CD4-positive, alpha-beta T cell (primary cell): ENCODE results near the gene FAM193B. TPM values are rescaled to one million over a fixed set of nuclear protein-coding genes. Genes with fewer than 3 reads are reported as not detected.

Experiments
- ATAC-seq: fragments of 200-7000 bp; cut with Tn5 transposase; one replicate; pipeline ENCODE4 v1.10.0; 2022; ENCODE audit warnings: mild to moderate bottlenecking; ENCODE audit not compliant: poor library complexity
- CTCF ChIA-PET: fragments of 350-600 bp; sonication (Branson Sonifier 250); formaldehyde crosslinking; loops from one replicate; lab custom pipeline; 2021; ENCODE audit warnings: antibody characterized with exemption, inconsistent platforms; lab: Charles Lee
- POLR2A ChIA-PET: fragments of 350-600 bp; sonication (Branson Sonifier 250); formaldehyde crosslinking; loops from one replicate; lab custom pipeline; 2021; ENCODE audit warnings: antibody characterized with exemption, inconsistent platforms; lab: Charles Lee
- DNase-seq, 14 experiments: peaks; one replicate each; pipeline ENCODE4 v3.0.0-alpha.2; 2013 to 2020; ENCODE audit warnings: mixed read lengths in 2 of 14
- H3K27ac ChIP-seq, 2 donors: one replicate each; pipeline versions ENCODE4 v1.5.1 to v1.7.0; 2013; ENCODE audit warnings: low read length in 2 of 2, low read depth in 1 of 2, mild to moderate bottlenecking in 1 of 2
- H3K27me3 ChIP-seq, 2 experiments: 1 replicate in 1 of 2; 2 replicates in 1 of 2; pipeline versions ENCODE4 v1.6.1 to v1.7.0; 2013; ENCODE audit warnings: low read length in 2 of 2, control low read depth in 1 of 2, mild to moderate bottlenecking in 1 of 2, moderate library complexity in 1 of 2; ENCODE audit not compliant: insufficient read depth in 2 of 2, control insufficient read depth in 1 of 2
- H3K36me3 ChIP-seq: one replicate; pipeline ENCODE4 v1.6.1; 2013; ENCODE audit warnings: low read length, control low read depth; ENCODE audit not compliant: insufficient read depth
- H3K4me1 ChIP-seq: one replicate; pipeline ENCODE4 v1.6.1; 2013; ENCODE audit warnings: low read length, control low read depth; ENCODE audit not compliant: insufficient read depth
- H3K4me3 ChIP-seq: one replicate; pipeline ENCODE4 v1.5.1; 2013; ENCODE audit warnings: mild to moderate bottlenecking, low read length, moderate library complexity
- H3K9me3 ChIP-seq, 2 experiments: 1 replicate in 1 of 2; 2 replicates in 1 of 2; pipeline versions ENCODE4 v1.6.1 to v1.7.0; 2013; ENCODE audit warnings: low read length in 2 of 2, mild to moderate bottlenecking in 2 of 2, control low read depth in 1 of 2, moderate library complexity in 1 of 2; ENCODE audit not compliant: control insufficient read depth in 1 of 2, insufficient read depth in 1 of 2
- H3K27ac Mint-ChIP-seq: one replicate; pipeline ENCODE4 v1.8.0; 2020; ENCODE audit warnings: mixed read lengths
- H3K27me3 Mint-ChIP-seq: one replicate; pipeline ENCODE4 v1.8.0; 2021; ENCODE audit warnings: mixed read lengths
- H3K36me3 Mint-ChIP-seq: one replicate; pipeline ENCODE4 v1.8.0; 2021; ENCODE audit warnings: low read depth, mixed read lengths
- H3K4me1 Mint-ChIP-seq: one replicate; pipeline ENCODE4 v1.8.0; 2021; ENCODE audit warnings: low read depth, mixed read lengths
- H3K4me3 Mint-ChIP-seq: one replicate; pipeline ENCODE4 v1.8.0; 2020; ENCODE audit warnings: mild to moderate bottlenecking, mixed read lengths
- H3K9me3 Mint-ChIP-seq: one replicate; pipeline ENCODE4 v1.8.0; 2020; ENCODE audit warnings: mixed read lengths
- intact Hi-C, 2 experiments: fragments of 100-400 bp; cut with DNase I in 1 of 2; cut with micrococcal nuclease in 1 of 2; formaldehyde crosslinking; loops; one replicate each; pipeline versions ENCODE4 v1.15.1 to v1.9.0; 2023 to 2025; cut with DNase I, micrococcal nuclease
- total RNA-seq, 174 experiments: library from RNA in 2 of 174; stranded (reverse) in 2 of 174; gene quantifications; one replicate each; pipeline ENCODE4 v1.2.3 and lab custom pipeline; 2021 to 2026
- TF ChIP-seq, protein P1 (sequence below): fragments of 200-600 bp; IDR thresholded peaks from one replicate; pipeline ENCODE4 v1.8.0; 2022; ENCODE audit warnings: antibody characterized with exemption, mild to moderate bottlenecking

FAM193B gene
- total RNA-seq, 2 experiments from 2014 or later, result 150 to 155 TPM

DNA sequence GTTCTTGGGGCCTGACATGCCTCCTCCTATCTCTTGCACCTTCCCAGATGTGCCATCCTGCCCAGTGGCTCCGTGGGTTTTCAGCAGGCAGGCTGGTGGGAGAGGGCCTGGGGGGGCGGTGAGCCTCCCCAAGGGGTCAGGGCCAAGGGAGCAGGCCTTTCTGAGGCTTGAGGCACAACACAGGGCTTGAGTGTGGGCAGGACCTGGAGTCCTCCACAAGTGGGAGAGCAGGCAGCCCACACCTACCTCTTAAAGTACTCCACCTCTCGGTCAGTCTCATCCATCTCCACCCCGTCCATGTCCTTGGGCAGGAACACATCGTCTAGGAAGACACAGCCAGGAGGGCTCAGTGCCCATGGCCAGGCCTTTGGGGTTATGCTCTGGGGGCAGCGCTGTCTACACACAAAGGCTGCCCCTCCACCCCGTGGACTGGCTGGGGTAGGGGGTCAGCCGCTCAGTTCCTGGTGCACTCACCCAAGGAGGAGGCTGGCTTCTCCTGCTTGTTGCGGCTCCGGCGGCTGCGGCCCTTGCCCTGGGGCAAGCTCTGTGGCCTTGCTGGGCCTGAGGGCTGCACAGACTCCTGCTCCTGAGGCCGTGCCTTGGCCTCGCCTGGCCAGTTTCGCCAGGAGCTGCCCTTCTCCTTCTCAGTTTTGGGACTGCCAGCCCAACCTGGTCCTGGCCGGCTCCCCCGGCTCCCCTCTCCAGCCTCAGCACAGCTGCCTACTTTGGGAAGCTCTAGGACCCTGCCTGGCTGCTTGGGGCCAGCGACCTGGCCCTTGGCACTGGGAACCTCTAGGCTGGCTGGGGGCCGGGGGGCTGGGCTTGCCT is 30.4 kb downstream of the FAM193B start:
- H3K27me3 Mint-ChIP-seq, result no peaks in the 10 kb centered on the region
- ATAC-seq (no peak), DNase-seq (no peak)
- TF ChIP-seq, protein P1, sequence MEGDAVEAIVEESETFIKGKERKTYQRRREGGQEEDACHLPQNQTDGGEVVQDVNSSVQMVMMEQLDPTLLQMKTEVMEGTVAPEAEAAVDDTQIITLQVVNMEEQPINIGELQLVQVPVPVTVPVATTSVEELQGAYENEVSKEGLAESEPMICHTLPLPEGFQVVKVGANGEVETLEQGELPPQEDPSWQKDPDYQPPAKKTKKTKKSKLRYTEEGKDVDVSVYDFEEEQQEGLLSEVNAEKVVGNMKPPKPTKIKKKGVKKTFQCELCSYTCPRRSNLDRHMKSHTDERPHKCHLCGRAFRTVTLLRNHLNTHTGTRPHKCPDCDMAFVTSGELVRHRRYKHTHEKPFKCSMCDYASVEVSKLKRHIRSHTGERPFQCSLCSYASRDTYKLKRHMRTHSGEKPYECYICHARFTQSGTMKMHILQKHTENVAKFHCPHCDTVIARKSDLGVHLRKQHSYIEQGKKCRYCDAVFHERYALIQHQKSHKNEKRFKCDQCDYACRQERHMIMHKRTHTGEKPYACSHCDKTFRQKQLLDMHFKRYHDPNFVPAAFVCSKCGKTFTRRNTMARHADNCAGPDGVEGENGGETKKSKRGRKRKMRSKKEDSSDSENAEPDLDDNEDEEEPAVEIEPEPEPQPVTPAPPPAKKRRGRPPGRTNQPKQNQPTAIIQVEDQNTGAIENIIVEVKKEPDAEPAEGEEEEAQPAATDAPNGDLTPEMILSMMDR, result no peak
- H3K4me1 ChIP-seq, result peaks cover 23% of the 10 kb centered on the region
- peaks cover 20% of the 10 kb centered on the region for H3K36me3 Mint-ChIP-seq
- peaks cover 75% of the 10 kb centered on the region for H3K36me3 ChIP-seq
- ChIA-PET CTCF (no interaction called here), POLR2A (no interaction called here)
- intact Hi-C loops, result no loop called here
- peaks cover 27% of the 10 kb centered on the region for H3K4me1 Mint-ChIP-seq
- no peaks in the 10 kb centered on the region for H3K27me3 ChIP-seq
- H3K4me3 ChIP-seq, result no peak overlapping the region
- no peaks in the 10 kb centered on the region for H3K9me3 ChIP-seq
- no peak overlapping the region for H3K4me3 Mint-ChIP-seq
- no peak overlapping the region for H3K27ac Mint-ChIP-seq
- no peaks in the 10 kb centered on the region for H3K9me3 Mint-ChIP-seq
- H3K27ac ChIP-seq, result no peak overlapping the region

DNA sequence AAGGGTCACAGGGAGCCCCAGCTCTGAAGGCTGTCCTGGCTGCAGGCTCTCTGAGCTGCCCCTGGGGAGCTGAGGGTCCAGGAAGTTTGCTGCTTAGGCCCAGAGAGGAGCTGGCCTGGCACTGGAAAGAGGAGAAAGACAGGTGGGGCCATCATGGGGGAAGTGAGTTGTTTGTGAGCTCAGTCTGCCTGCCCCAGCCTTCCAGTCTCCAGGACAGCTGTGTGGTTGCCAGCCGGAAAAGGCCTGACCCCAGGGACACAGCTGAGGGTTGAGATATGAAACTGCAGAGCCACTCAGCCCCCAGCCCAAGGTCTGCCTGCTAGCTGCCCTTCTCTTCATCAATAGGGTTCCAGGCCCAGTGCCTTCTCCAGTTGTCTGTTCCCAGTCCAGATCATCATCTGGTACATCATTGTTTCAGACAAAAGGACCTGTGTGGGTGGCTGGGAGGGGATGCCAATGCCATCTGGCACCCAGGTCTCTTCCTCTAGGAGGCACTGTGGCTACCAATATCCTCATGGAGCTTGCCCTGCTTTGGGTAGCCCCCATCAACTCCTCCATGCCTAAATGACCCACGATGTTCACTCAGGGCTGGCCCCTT is 33.3 kb downstream of the FAM193B start:
- no peak overlapping the region for H3K4me3 Mint-ChIP-seq
- no peaks in the 10 kb centered on the region for H3K27me3 Mint-ChIP-seq
- intact Hi-C loops, result no loop called here
- ChIA-PET POLR2A (interaction anchor here (1.0 to 1.6 kb wide), 2 partner anchors 31 to 117 kb away, joined by 3 to 4 read pairs; no protein-coding TSS in a partner anchor), CTCF (no interaction called here)
- peaks cover 30% of the 10 kb centered on the region for H3K36me3 Mint-ChIP-seq
- DNase-seq, result no peak
- no peaks in the 10 kb centered on the region for H3K9me3 Mint-ChIP-seq
- Histone ChIP-seq H3K9me3 (no peaks in the 10 kb centered on the region), H3K27me3 (no peaks in the 10 kb centered on the region), H3K27ac (no peak overlapping the region), H3K4me1 (peaks cover 34% of the 10 kb centered on the region), H3K4me3 (no peak overlapping the region), H3K36me3 (peaks cover 46% of the 10 kb centered on the region)
- peaks cover 36% of the 10 kb centered on the region for H3K4me1 Mint-ChIP-seq
- TF ChIP-seq, protein P1, result no peak
- ATAC-seq, result no peak
- H3K27ac Mint-ChIP-seq, result no peak overlapping the region

DNA sequence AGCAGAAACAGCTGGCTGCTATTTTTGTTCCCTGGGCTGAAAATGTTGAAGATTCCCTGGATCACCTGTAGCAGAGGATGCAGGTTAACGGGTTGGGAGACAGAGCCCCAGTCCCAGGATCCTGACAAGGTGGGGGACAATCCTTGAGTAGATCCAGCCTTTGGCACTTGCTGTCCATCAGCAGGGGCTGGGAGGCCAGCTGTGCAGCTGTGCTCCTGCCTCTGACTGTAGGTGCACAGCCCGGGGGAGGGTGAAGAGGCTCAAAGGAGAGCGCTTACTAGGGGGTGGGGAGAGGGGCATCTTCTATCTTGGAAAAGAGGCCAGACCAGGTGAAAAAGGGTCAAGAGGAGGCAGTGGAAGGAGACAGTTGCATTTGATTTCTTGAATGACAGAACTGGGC is 34.1 kb downstream of the FAM193B start:
- Mint-ChIP-seq H3K4me3 (peak overlapping the region; percentile 38), H3K9me3 (no peaks in the 10 kb centered on the region), H3K4me1 (peaks cover 43% of the 10 kb centered on the region), H3K36me3 (peaks cover 32% of the 10 kb centered on the region), H3K27ac (no peak overlapping the region), H3K27me3 (no peaks in the 10 kb centered on the region)
- ChIA-PET POLR2A (interaction anchor here (1.0 to 1.6 kb wide), 2 partner anchors 32 to 116 kb away, joined by 3 to 4 read pairs; no protein-coding TSS in a partner anchor), CTCF (no interaction called here)
- Histone ChIP-seq H3K27ac (no peak overlapping the region), H3K4me3 (no peak overlapping the region), H3K4me1 (peaks cover 41% of the 10 kb centered on the region), H3K27me3 (no peaks in the 10 kb centered on the region), H3K9me3 (no peaks in the 10 kb centered on the region), H3K36me3 (peaks cover 48% of the 10 kb centered on the region)
- no peak for DNase-seq
- TF ChIP-seq, protein P1, result no peak
- intact Hi-C loops, result no loop called here
- ATAC-seq, result no peak
